Neural cell (in vitro differentiated cells): Measurements from ENCODE around the gene EEF1A2. TPM values are rescaled to one million over a fixed set of nuclear protein-coding genes. Genes with fewer than 3 reads are reported as not detected.

Experiments
- H2AFZ ChIP-seq: fragments of 200-600, 300-800 bp; sonication (generic), shearing (Covaris generic); 2 replicates; pipeline ENCODE4 v1.6.0; 2014; ENCODE audit warnings: low read depth, mild to moderate bottlenecking, antibody characterized with exemption, low read length, moderate library complexity
- H3F3A ChIP-seq: fragments of 200-600 bp; shearing (Covaris generic); 2 replicates; pipeline ENCODE4 v1.6.1; 2016; ENCODE audit warnings: mild to moderate bottlenecking, moderate library complexity, mixed read lengths, antibody characterized with exemption, low read length; ENCODE audit not compliant: insufficient read depth, poor library complexity, severe bottlenecking
- H3K27ac ChIP-seq: fragments of 200-600, 300-800 bp; sonication (generic), shearing (Covaris generic); 2 replicates; pipeline ENCODE4 v1.5.1; 2014; ENCODE audit warnings: mild to moderate bottlenecking, low read length, moderate library complexity
- H3K27me3 ChIP-seq: fragments of 300-800, 200-600 bp; sonication (generic), shearing (Covaris generic); 2 replicates; pipeline ENCODE4 v1.6.0; 2014; ENCODE audit warnings: mild to moderate bottlenecking, low read depth, low read length, moderate library complexity; ENCODE audit not compliant: insufficient read depth
- H3K36me3 ChIP-seq: fragments of 300-800, 200-600 bp; sonication (generic), shearing (Covaris generic); 2 replicates; pipeline ENCODE4 v1.5.1; 2014; ENCODE audit warnings: mild to moderate bottlenecking, antibody characterized with exemption, low read length, moderate library complexity; ENCODE audit not compliant: insufficient read depth
- H3K4me2 ChIP-seq: fragments of 300-800, 200-600 bp; sonication (generic), shearing (Covaris generic); 2 replicates; pipeline ENCODE4 v1.6.0; 2014; ENCODE audit warnings: mild to moderate bottlenecking, low read length
- H3K4me3 ChIP-seq: fragments of 300-800, 200-600 bp; sonication (generic), shearing (Covaris generic); 2 replicates; pipeline ENCODE4 v1.5.1; 2014; ENCODE audit warnings: mild to moderate bottlenecking, low read length, moderate library complexity
- H3K79me2 ChIP-seq: fragments of 200-600 bp; shearing (Covaris generic); replicated peaks from 2 replicates; pipeline ENCODE4 v1.6.0; 2014; ENCODE audit warnings: mild to moderate bottlenecking, low read length, moderate library complexity; ENCODE audit not compliant: insufficient read depth
- H3K9ac ChIP-seq: fragments of 300-800, 200-600 bp; sonication (generic), shearing (Covaris generic); 2 replicates; pipeline ENCODE4 v1.6.1; 2016; ENCODE audit warnings: mild to moderate bottlenecking, low read length, mixed read lengths
- H3K9me2 ChIP-seq: fragments of 200-600 bp; shearing (Covaris generic); 2 replicates; pipeline ENCODE4 v1.6.1; 2016; ENCODE audit warnings: mild to moderate bottlenecking, low read length, mixed read lengths; ENCODE audit not compliant: insufficient read depth
- H3K9me3 ChIP-seq: fragments of 200-600, 300-800 bp; sonication (generic), shearing (Covaris generic); 2 replicates; pipeline ENCODE4 v1.6.1; 2016; ENCODE audit warnings: mild to moderate bottlenecking, mixed run types, low read length, moderate library complexity, mixed read lengths
- H4K20me1 ChIP-seq: fragments of 200-600 bp; shearing (Covaris generic); 2 replicates; pipeline ENCODE4 v1.6.1; 2016; ENCODE audit warnings: mild to moderate bottlenecking, mixed run types; ENCODE audit not compliant: insufficient read depth
- EP300 ChIP-seq: fragments of 450-650 bp; conservative IDR thresholded peaks from 2 replicates; pipeline ENCODE4 v1.6.1; 2014; ENCODE audit warnings: antibody characterized with exemption, mild to moderate bottlenecking, moderate library complexity; ENCODE audit not compliant: poor library complexity, severe bottlenecking
- EZH2 ChIP-seq: fragments of 200-600, 300-800 bp; shearing (Covaris generic), sonication (generic); IDR thresholded peaks from 2 replicates; pipeline ENCODE4 v1.6.1; 2014; ENCODE audit warnings: antibody characterized with exemption, low read length, borderline replicate concordance, mild to moderate bottlenecking; ENCODE audit not compliant: insufficient read depth, poor library complexity, severe bottlenecking
- MXI1 ChIP-seq: fragments of 450-650 bp; conservative IDR thresholded peaks from 2 replicates; pipeline ENCODE4 v1.6.1; 2014; ENCODE audit warnings: antibody characterized with exemption, mild to moderate bottlenecking; ENCODE audit not compliant: poor library complexity, severe bottlenecking
- POLR2AphosphoS5 ChIP-seq: IDR thresholded peaks from 2 replicates; pipeline ENCODE4 v1.6.1; 2012
- RAD21 ChIP-seq: fragments of 450-650 bp; conservative IDR thresholded peaks from 2 replicates; pipeline ENCODE4 v1.6.1; 2014; ENCODE audit warnings: antibody characterized with exemption, mild to moderate bottlenecking, moderate library complexity
- REST ChIP-seq: IDR thresholded peaks from 2 replicates; pipeline ENCODE4 v1.6.1; 2012; ENCODE audit warnings: borderline replicate concordance
- SMC3 ChIP-seq: fragments of 450-650 bp; conservative IDR thresholded peaks from 2 replicates; pipeline ENCODE4 v1.6.1; 2014; ENCODE audit warnings: antibody characterized with exemption, mild to moderate bottlenecking, moderate library complexity; ENCODE audit not compliant: poor library complexity
- TAF1 ChIP-seq: IDR thresholded peaks from 2 replicates; pipeline ENCODE4 v1.6.1; 2012; ENCODE audit warnings: low read depth
- polyA plus RNA-seq: library from polyadenylated mRNA; depleted of rRNA; stranded (reverse); fragments of >200 nt; gene quantifications from 2 replicates; pipeline ENCODE4 v1.2.3, GENCODE V29; 2014
- TF ChIP-seq, protein P1 (sequence below): fragments of 450-650 bp; IDR thresholded peaks from 2 replicates; pipeline ENCODE4 v1.5.1; 2014; ENCODE audit warnings: antibody characterized with exemption, mild to moderate bottlenecking, moderate library complexity; ENCODE audit not compliant: poor library complexity, severe bottlenecking

Gene EEF1A2
- polyA plus RNA-seq, 1 donor from 2014 or later: 208 TPM

- peaks cover 17% of the 10 kb centered on the region for H3K79me2 ChIP-seq
- peak overlapping the region; percentile 69 for H2AFZ ChIP-seq
- H4K20me1 ChIP-seq: peaks cover 9% of the 10 kb centered on the region
- no peaks in the 10 kb centered on the region for H3K36me3 ChIP-seq
- no peaks in the 10 kb centered on the region for H3K9me3 ChIP-seq
- H3K27ac ChIP-seq: peak overlapping the region; percentile 68
- peak overlapping the region; percentile 95 for H3K9ac ChIP-seq
- H3K4me3 ChIP-seq: peak overlapping the region; percentile 94
- no peaks in the 10 kb centered on the region for H3K9me2 ChIP-seq
- H3K27me3 ChIP-seq: no peaks in the 10 kb centered on the region
- TF ChIP-seq EP300: no peak
- TF ChIP-seq, protein P1, sequence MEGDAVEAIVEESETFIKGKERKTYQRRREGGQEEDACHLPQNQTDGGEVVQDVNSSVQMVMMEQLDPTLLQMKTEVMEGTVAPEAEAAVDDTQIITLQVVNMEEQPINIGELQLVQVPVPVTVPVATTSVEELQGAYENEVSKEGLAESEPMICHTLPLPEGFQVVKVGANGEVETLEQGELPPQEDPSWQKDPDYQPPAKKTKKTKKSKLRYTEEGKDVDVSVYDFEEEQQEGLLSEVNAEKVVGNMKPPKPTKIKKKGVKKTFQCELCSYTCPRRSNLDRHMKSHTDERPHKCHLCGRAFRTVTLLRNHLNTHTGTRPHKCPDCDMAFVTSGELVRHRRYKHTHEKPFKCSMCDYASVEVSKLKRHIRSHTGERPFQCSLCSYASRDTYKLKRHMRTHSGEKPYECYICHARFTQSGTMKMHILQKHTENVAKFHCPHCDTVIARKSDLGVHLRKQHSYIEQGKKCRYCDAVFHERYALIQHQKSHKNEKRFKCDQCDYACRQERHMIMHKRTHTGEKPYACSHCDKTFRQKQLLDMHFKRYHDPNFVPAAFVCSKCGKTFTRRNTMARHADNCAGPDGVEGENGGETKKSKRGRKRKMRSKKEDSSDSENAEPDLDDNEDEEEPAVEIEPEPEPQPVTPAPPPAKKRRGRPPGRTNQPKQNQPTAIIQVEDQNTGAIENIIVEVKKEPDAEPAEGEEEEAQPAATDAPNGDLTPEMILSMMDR: peak; percentile 38
- TF ChIP-seq EZH2: no peak
- no peak for TF ChIP-seq REST
- peak; percentile 26 for TF ChIP-seq MXI1
- peak; percentile 32 for TF ChIP-seq RAD21
- TF ChIP-seq POLR2AphosphoS5: no peak
- no peak for TF ChIP-seq TAF1
- TF ChIP-seq SMC3: peak; percentile 40
- no peaks in the 10 kb centered on the region for H3F3A ChIP-seq
- peak overlapping the region; percentile 35 for H3K4me2 ChIP-seq
These were observed 21.0 kb upstream of the EEF1A2 start for GRCh38 chr20:63519668-63520503.

DNA sequence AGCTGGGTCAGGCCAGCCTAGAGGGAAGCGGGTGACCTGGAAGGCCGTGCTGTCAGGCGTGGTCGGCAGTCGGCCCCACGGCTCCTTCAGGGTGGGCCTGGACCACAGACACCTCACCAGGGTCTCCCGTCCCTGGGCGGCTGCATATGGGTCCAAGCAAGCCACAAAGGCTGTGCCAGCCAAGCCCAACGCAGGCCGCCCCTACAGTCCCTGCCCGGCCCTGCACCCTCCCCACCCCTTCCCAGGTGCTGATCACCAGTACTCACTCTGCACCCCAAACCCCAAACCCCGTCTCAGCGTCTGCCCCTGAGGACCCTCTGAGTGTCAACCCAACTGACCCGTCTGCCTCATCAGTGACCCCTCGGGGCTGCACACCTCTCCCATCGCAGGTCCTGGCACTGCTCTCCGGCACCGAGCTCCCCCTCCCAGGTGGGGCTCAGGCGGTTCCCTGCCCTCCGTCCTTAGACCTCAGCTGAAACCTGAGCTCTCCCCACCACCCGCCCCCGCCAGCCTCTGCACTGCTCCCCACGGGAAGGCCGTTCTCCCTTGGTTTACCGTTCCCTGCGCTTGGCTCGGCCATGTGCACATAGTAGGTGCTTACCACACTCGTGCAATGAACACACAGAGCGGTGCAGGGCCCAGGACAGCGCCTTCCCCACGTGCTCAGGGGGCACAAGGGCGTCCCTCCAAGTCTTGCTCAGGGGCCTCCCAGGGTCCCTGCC lies 20.2 kb upstream of the EEF1A2 start:
- H3K4me3 ChIP-seq: peak overlapping the region; percentile 94
- peaks cover 17% of the 10 kb centered on the region for H3K79me2 ChIP-seq
- H3K27me3 ChIP-seq: no peaks in the 10 kb centered on the region
- H3K27ac ChIP-seq: no peak overlapping the region
- no peak for TF ChIP-seq SMC3
- no peak for TF ChIP-seq EP300
- TF ChIP-seq POLR2AphosphoS5: no peak
- no peak for TF ChIP-seq MXI1
- TF ChIP-seq EZH2: no peak
- TF ChIP-seq, protein P1: no peak
- TF ChIP-seq TAF1: no peak
- TF ChIP-seq RAD21: no peak
- TF ChIP-seq REST: no peak
- no peaks in the 10 kb centered on the region for H3K36me3 ChIP-seq
- H2AFZ ChIP-seq: no peak overlapping the region
- H3K9ac ChIP-seq: peak overlapping the region; percentile 95
- no peaks in the 10 kb centered on the region for H3F3A ChIP-seq
- no peaks in the 10 kb centered on the region for H3K9me2 ChIP-seq
- H4K20me1 ChIP-seq: peaks cover 9% of the 10 kb centered on the region
- no peaks in the 10 kb centered on the region for H3K9me3 ChIP-seq
- no peak overlapping the region for H3K4me2 ChIP-seq
